Sigmoid colon (tissue), 7 donors: ENCODE data around the gene SLC8A1. TPM values are rescaled to one million over a fixed set of nuclear protein-coding genes. Genes with fewer than 3 reads are reported as not detected.

Source experiments
- DNase-seq: peaks from one replicate; pipeline ENCODE4 v3.0.0-alpha.2; 2019
- H3K27ac ChIP-seq, 4 donors: fragments of 200-600 bp; sonication (generic); one replicate each; pipeline ENCODE4 v1.5.1; 2016 to 2019; ENCODE audit warnings: mild to moderate bottlenecking in 1 of 4
- H3K27me3 ChIP-seq, 3 donors: fragments of 200-600 bp; sonication (generic); one replicate each; pipeline ENCODE4 v1.5.1; 2019; ENCODE audit warnings: mild to moderate bottlenecking in 1 of 3
- H3K36me3 ChIP-seq, 4 donors: fragments of 200-600 bp; sonication (generic); one replicate each; pipeline ENCODE4 v1.5.1; 2016 to 2019
- H3K4me1 ChIP-seq, 4 donors: fragments of 200-600 bp; sonication (generic); one replicate each; pipeline ENCODE4 v1.5.1; 2017 to 2019
- H3K4me3 ChIP-seq, 4 donors: fragments of 200-600 bp; sonication (generic); one replicate each; pipeline ENCODE4 v1.5.1; 2017 to 2019; ENCODE audit warnings: mild to moderate bottlenecking in 2 of 4, moderate library complexity in 1 of 4
- H3K9me3 ChIP-seq, 4 donors: fragments of 200-600 bp in 3 of 4; sonication (generic) in 3 of 4; one replicate each; pipeline versions ENCODE4 v1.5.1 to v1.6.1; 2013 to 2019
- CTCF ChIP-seq, 4 experiments: fragments of 450-650 bp in 3 of 4; fragments of 200-600 bp in 1 of 4; IDR thresholded peaks; one replicate each; pipeline ENCODE4 v1.5.1; 2016 to 2019; ENCODE audit warnings: antibody characterized with exemption in 4 of 4, mild to moderate bottlenecking in 3 of 4, moderate library complexity in 2 of 4
- EP300 ChIP-seq, 4 donors: sonication (generic); formaldehyde crosslinking; IDR thresholded peaks; one replicate each; pipeline ENCODE4 v1.6.1; 2017; ENCODE audit warnings: antibody characterized with exemption in 4 of 4
- POLR2A ChIP-seq, 2 donors: fragments of 450-650 bp; IDR thresholded peaks; one replicate each; pipeline ENCODE4 v1.6.1; 2016; ENCODE audit warnings: antibody characterized with exemption in 2 of 2, mild to moderate bottlenecking in 2 of 2, moderate library complexity in 2 of 2
- POLR2AphosphoS5 ChIP-seq, 4 donors: sonication (generic); formaldehyde crosslinking; IDR thresholded peaks; one replicate each; pipeline ENCODE4 v1.6.1; 2017; ENCODE audit warnings: antibody characterized with exemption in 4 of 4
- WGBS, 2 donors: extraction: QIAGEN DNeasy Blood & Tissue Kit; methylation state at CpG; one replicate each; pipeline ENCODE4 v1.1.7; 2013; 5-methylcytosine and 5-hydroxymethylcytosine counted together
- intact Hi-C: fragments of 100-400 bp; cut with DNase I; formaldehyde crosslinking; loops from one replicate; pipeline ENCODE4 v1.15.1; 2023
- polyA plus RNA-seq, 3 donors: library from polyadenylated mRNA; stranded (reverse); fragments of 200-250 nt; gene quantifications; one replicate each; pipeline ENCODE4 v1.2.3, GENCODE V29; 2013
- total RNA-seq, 4 donors: library from RNA; depleted of rRNA; stranded (reverse); fragments of >200 nt; gene quantifications; one replicate each; pipeline ENCODE4 v1.1.0, GENCODE V29; 2016
- donor health status: healthy with polysubstance abuse.
- donor health status: Bipolar disorder and iron deficiency.
- donor health status: healthy.

The SLC8A1 gene
- total and polyA plus RNA-seq, 7 donors: 0.60 to 337 (median 229) TPM

- Histone ChIP-seq H3K27ac (no peak overlapping the region), H3K4me1 (peaks cover 0 to 18% (median 7%) of the 10 kb centered on the region in 4 donors), H3K9me3 (no peaks in the 10 kb centered on the region), H3K27me3 (no peaks in the 10 kb centered on the region), H3K36me3 (no peaks in the 10 kb centered on the region), H3K4me3 (no peak overlapping the region)
- intact Hi-C loops: no loop called here
- TF ChIP-seq POLR2A (IDR thresholded peaks at IDR 0.05): no peak
- no peak for TF ChIP-seq EP300 (IDR thresholded peaks at IDR 0.05)
- TF ChIP-seq POLR2AphosphoS5 (IDR thresholded peaks at IDR 0.05): no peak
- no peak for TF ChIP-seq CTCF (IDR thresholded peaks at IDR 0.05)
- no peak for DNase-seq
- WGBS, 2 donors: 87 to 88% methylated on average over 2 of the region's 2 CpGs
These were observed 190.8 kb downstream of the SLC8A1 start for GRCh38 chr2:40261042-40261441.

- Histone ChIP-seq H3K9me3 (no peaks in the 10 kb centered on the region), H3K4me3 (no peak overlapping the region), H3K27me3 (no peaks in the 10 kb centered on the region), H3K27ac (no peak overlapping the region), H3K36me3 (no peaks in the 10 kb centered on the region), H3K4me1 (peaks cover 0 to 13% (median 4%) of the 10 kb centered on the region in 4 donors)
- no peak for TF ChIP-seq EP300 (IDR thresholded peaks at IDR 0.05)
- TF ChIP-seq POLR2A (IDR thresholded peaks at IDR 0.05): no peak
- TF ChIP-seq CTCF (IDR thresholded peaks at IDR 0.05): no peak
- no peak for TF ChIP-seq POLR2AphosphoS5 (IDR thresholded peaks at IDR 0.05)
- WGBS, 2 donors: 31 to 40% methylated on average over 2 of the region's 2 CpGs
- intact Hi-C loops: no loop called here
- DNase-seq: no peak
These were observed 191.5 kb downstream of the SLC8A1 start for GRCh38 chr2:40260437-40260836.

- Histone ChIP-seq H3K9me3 (no peaks in the 10 kb centered on the region), H3K4me1 (peaks cover 0 to 11% (median 4%) of the 10 kb centered on the region in 4 donors), H3K4me3 (no peak overlapping the region), H3K36me3 (no peaks in the 10 kb centered on the region), H3K27me3 (no peaks in the 10 kb centered on the region), H3K27ac (no peak overlapping the region)
- TF ChIP-seq CTCF (IDR thresholded peaks at IDR 0.05): no peak
- no peak for TF ChIP-seq POLR2A (IDR thresholded peaks at IDR 0.05)
- TF ChIP-seq EP300 (IDR thresholded peaks at IDR 0.05): no peak
- TF ChIP-seq POLR2AphosphoS5 (IDR thresholded peaks at IDR 0.05): no peak
- 92 to 96% methylated on average over 1 of the region's 1 CpG for WGBS, 2 donors
- DNase-seq: no peak
- intact Hi-C loops: no loop called here
These were observed 192.0 kb downstream of the SLC8A1 start for GRCh38 chr2:40259900-40260299.

GRCh38 chr2:40258135-40258457 is 193.8 kb downstream of the SLC8A1 start:
- H3K27ac ChIP-seq: no peak overlapping the region
- no peaks in the 10 kb centered on the region for H3K36me3 ChIP-seq
- intact Hi-C loops: no loop called here
- H3K4me3 ChIP-seq: no peak overlapping the region
- H3K27me3 ChIP-seq: no peaks in the 10 kb centered on the region
- peaks cover 0 to 11% (median 4%) of the 10 kb centered on the region in 4 donors for H3K4me1 ChIP-seq
- DNase-seq: no peak
- H3K9me3 ChIP-seq: no peaks in the 10 kb centered on the region
- 64 to 80% methylated on average over 4 of the region's 4 CpGs for WGBS, 2 donors
- no peak for TF ChIP-seq CTCF (IDR thresholded peaks at IDR 0.05)

- no peaks in the 10 kb centered on the region for H3K27me3 ChIP-seq
- no peaks in the 10 kb centered on the region for H3K9me3 ChIP-seq
- intact Hi-C loops: no loop called here
- H3K4me3 ChIP-seq: no peak overlapping the region
- 91 to 94% methylated on average over 7 of the region's 7 CpGs for WGBS, 2 donors
- peaks cover 0 to 11% (median 4%) of the 10 kb centered on the region in 4 donors for H3K4me1 ChIP-seq
- DNase-seq: no peak
- TF ChIP-seq POLR2AphosphoS5 (IDR thresholded peaks at IDR 0.05): no peak
- TF ChIP-seq EP300 (IDR thresholded peaks at IDR 0.05): no peak
- TF ChIP-seq POLR2A (IDR thresholded peaks at IDR 0.05): no peak
- no peaks in the 10 kb centered on the region for H3K36me3 ChIP-seq
- H3K27ac ChIP-seq: no peak overlapping the region
These were observed 194.4 kb downstream of the SLC8A1 start for GRCh38 chr2:40257340-40258134.
